ENCODE data around the gene ACSS1.

Gene ACSS1

DNA sequence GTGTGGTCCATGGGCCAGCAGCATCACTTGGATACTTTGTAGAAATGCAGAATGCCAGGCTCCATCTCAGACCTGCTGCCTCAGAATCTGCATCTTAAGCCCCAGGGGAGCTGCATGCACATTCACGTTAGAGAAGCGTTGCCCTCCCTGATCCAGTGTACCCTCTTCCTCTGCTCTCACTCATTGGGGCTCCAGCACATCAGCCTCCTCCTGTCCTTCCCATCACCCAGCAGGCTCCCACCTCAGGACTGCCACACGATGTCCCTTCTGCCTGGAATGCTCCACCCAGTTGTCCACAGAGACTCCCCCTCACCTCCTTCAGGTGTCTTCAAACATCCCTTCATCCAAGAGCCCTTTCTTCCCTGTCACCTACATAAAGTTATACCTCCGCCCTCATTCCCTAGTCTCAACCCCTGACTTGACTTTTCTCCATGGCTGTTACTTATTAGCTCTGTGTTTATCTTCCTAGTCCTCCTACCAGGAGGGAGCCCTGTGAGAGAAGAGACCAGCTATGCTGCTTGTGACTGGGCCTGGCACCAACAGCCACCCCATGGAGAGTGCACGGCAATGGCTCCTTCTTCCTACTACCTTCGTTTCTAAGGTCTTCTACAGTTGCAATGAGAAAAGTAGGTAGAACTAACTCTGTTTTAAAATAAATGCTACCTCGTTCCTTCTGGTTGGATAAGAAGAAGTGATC is 3.3 kb upstream of the ACSS1 start:
- in situ Hi-C loops (cut with MboI; ENCODE audit: low sequenced_read_pairs) = no loop called here

GRCh38 chr20:25059866-25060465 is 2.0 kb upstream of the ACSS1 start:
- in situ Hi-C loops (cut with MboI; ENCODE audit: low sequenced_read_pairs) = no loop called here

GRCh38 chr20:25058847-25059810 is 1.2 kb upstream of the ACSS1 start:
- in situ Hi-C loops (cut with MboI; ENCODE audit: low sequenced_read_pairs) = no loop called here

- in situ Hi-C loops (cut with MboI; ENCODE audit: low sequenced_read_pairs) = no loop called here
Observed at GRCh38 chr20:25057234-25058050, 497 bp downstream of the ACSS1 start.

- in situ Hi-C loops (cut with MboI; ENCODE audit: low sequenced_read_pairs) = no loop called here
Observed at GRCh38 chr20:25056690-25057233, 1.2 kb downstream of the ACSS1 start.

DNA sequence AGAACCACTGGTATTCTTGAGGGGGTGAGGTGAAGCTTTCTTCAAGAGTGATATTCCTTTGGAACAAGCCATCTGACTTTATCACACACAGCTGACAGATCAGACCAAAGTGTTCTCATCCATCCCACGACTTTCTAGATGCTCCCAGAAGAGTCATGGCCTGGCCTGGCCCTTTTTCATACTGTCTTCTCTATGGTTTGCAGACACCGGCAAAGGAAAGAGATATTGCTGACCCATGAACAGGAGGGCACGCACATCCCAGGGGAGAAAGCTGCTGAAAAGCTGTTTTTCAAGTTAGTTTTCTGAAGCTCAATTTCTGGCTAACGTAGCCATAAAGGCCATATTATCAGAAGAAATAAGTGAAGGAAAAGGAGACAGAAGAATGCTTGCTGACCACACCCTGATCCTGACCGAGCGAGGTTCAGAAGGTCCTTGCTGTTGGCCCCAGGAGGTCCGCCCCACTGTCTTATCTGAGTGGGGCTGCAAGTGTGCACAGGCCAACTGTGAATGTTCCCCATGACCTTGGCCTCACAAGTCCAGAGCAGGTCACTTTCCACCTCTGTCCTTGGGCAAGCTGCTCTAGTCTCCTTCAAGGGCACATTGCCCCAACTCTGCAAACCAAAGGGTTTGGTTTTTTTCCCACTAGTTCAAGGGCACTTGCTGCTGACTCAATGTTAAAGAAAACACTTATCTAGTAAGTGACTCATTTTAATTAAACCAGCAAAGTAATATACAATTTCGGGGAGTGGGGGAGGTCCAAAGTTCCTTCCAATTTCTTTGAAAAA is 2.0 kb downstream of the ACSS1 start:
- in situ Hi-C loops (cut with MboI; ENCODE audit: low sequenced_read_pairs) = no loop called here

- in situ Hi-C loops (cut with MboI; ENCODE audit: low sequenced_read_pairs) = no loop called here
Observed at GRCh38 chr20:25054995-25055629, 2.8 kb downstream of the ACSS1 start.

GRCh38 chr20:25054096-25054820 is 3.7 kb downstream of the ACSS1 start:
- in situ Hi-C loops (cut with MboI; ENCODE audit: low sequenced_read_pairs) = no loop called here

DNA sequence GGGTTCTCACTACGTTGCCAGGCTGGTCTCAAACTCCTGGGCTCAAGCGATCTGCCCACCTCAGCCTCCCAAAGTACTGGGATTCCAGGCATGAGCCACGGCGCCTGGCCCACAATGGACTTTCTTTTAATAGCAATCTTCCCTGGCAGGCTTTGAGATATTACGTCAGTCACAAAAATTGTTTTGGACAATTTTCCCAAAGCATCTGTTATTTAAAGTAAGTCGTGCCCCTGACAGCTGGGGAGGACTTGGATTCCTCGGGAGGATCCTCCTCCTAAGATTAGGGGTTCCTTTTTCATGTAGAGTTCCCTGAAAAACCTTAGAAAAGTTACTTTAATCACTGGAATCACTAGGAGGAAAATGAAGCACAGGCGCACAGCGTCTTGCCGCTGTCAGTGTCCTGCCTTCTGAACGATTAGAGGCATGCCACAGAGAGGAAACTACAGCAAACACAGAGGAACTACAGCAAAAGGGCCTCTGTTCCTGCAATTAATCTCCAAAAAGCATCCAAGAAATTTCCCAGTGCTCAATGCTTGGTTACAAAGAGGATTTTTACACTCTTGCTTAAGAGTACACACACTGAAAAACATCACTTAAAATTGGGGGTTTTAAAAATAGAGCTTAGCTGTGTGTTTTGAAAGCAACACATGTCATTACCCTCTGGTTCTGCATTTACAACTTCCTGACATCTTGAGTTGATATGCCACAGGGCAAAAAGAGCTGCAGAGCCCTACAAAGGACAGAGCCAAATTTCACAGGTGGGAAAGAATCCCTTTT is 4.5 kb downstream of the ACSS1 start:
- in situ Hi-C loops (cut with MboI; ENCODE audit: low sequenced_read_pairs) = no loop called here

DNA sequence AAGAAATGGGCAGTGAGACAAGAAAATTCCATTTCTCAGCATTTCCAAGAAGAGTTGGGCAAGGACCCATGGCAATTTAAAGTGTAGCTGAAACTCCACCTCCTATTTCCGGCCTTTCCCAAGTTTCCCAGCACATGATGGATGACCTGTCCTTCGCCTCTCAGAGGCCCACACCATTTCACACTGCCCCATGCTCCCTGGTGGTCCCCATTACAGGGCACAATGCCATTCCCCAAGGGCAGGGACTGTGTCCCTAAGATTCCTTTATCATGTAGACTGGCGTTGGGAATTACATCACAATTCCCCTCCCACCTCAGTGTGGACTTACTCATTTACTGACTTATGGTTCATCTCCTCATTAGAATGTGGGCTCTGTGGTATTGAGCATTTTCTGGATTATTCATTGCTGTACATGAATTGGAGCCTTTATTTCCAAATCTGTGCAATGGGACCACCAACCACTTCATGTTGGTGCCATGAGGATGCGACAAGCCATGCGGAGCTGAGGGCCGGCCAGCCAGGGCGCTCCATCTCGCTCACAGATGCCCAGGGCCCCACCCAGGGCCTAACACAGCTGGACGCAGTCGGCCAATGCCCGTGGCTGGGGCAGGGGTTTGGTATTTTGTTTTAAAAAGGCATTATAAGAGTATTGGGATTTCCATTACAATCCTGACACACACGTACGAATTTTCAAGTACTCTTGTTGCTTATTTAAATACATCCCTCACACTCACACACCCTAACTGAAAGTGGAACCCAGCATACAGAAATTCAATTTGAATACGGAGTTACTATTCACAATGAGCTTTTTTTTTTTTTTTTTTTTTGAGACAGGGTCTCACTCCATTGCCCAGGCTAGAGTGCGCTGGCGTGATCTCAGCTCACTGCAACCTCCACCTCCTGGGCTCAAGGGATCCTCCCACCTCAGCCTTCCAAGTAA is 5.4 kb downstream of the ACSS1 start:
- in situ Hi-C loops (cut with MboI; ENCODE audit: low sequenced_read_pairs) = no loop called here

DNA sequence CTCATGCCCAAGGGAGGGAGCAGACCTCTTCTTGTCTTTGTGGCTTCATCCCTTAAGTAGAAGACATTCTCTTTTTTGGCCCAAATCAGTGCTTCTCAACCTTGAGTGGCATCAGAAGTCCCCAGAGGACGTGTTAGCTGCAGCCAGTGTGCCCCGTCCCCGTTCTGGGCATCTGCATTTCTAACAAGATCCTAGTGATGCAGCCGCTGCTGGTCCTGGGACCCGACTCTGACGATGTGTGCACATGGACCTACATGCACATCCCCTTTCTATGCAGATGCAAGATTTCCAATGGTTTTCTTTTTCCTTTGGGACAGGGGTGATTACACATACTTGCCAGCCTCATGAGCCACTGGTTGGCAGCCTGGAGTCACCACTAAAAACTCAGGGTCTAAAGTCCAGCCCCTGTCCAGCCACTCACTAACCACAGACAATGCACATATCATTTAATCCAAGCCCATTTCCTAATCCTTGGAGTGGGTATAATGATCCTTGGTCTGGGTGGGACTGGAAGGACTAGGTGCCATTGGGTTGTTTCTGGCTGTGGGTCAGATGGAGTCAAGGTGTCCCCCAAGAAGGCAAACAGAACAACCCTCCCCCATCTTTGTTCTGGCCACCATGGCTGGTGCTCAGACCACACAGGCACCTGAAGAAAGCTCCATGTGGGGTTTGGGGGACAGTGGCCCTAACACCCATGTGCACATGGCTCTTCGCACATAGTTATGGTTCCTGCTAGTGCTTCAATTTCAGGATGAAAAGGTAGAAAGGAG is 6.4 kb downstream of the ACSS1 start:
- in situ Hi-C loops (cut with MboI; ENCODE audit: low sequenced_read_pairs) = no loop called here

GRCh38 chr20:25050501-25051350 is 7.2 kb downstream of the ACSS1 start:
- in situ Hi-C loops (cut with MboI; ENCODE audit: low sequenced_read_pairs) = no loop called here

DNA sequence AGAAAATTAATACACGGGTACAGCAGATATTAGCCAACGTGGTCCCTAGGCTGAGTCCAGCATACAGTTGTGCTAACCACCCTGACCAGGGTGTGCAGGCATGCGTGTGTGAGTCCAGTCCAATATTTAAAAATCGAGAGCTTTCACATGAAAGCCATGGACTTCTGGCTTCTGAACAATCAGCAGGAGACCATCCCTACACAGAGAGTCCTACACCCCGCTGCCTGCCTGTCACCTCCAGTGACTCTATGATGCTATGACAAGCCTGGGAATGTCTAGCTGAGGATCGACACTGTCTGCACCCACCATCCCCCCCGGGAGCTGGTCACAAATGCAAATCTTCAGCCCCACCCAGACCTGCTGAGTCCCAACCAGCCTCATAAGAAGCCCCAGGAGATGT is 7.9 kb downstream of the ACSS1 start:
- in situ Hi-C loops (cut with MboI; ENCODE audit: low sequenced_read_pairs) = no loop called here

- in situ Hi-C loops (cut with MboI; ENCODE audit: low sequenced_read_pairs) = no loop called here
Observed at GRCh38 chr20:25049261-25050060, 8.5 kb downstream of the ACSS1 start.
